GM18505 (cell line): Measurements from ENCODE around the gene HSBP1.

Source experiments
- ATAC-seq: cut with Tn5 transposase; IDR thresholded peaks from one replicate; pipeline ENCODE4 v1.9.1; 2021; ENCODE audit not compliant: unreplicated experiment
- POLR2A ChIP-seq: IDR thresholded peaks from 4 replicates; pipeline ENCODE4 v1.6.1; 2011; ENCODE audit warnings: borderline replicate concordance; ENCODE audit not compliant: insufficient read depth, insufficient read length; ENCODE audit errors: extremely low read depth

HSBP1 gene

GRCh38 chr16:83856792-83857191 is 49.0 kb downstream of the HSBP1 start:
- TF ChIP-seq POLR2A = no peak
- no peak for ATAC-seq

GRCh38 chr16:83859265-83859664 is 51.5 kb downstream of the HSBP1 start:
- no peak for ATAC-seq
- no peak for TF ChIP-seq POLR2A

- no peak for ATAC-seq
- TF ChIP-seq POLR2A = no peak
Measured at GRCh38 chr16:83862661-83863060, 54.9 kb downstream of the HSBP1 start.

- TF ChIP-seq POLR2A = no peak
- ATAC-seq = no peak
Measured at GRCh38 chr16:83863682-83864081, 55.9 kb downstream of the HSBP1 start.
